CD4-positive, alpha-beta T cell treated with Interferon gamma for 1 hour (primary cell): ENCODE results near the gene EBF3.

Experiments
- DNase-seq: peaks from one replicate; pipeline ENCODE4 v3.0.0-alpha.2; 2020

The EBF3 gene

GRCh38 chr10:129942936-129943715 lies 20.9 kb downstream of the EBF3 start:
- DNase-seq = no peak

GRCh38 chr10:129942391-129942790 lies 21.7 kb downstream of the EBF3 start:
- DNase-seq = no peak

GRCh38 chr10:129942019-129942277 lies 22.1 kb downstream of the EBF3 start:
- DNase-seq = no peak

DNA sequence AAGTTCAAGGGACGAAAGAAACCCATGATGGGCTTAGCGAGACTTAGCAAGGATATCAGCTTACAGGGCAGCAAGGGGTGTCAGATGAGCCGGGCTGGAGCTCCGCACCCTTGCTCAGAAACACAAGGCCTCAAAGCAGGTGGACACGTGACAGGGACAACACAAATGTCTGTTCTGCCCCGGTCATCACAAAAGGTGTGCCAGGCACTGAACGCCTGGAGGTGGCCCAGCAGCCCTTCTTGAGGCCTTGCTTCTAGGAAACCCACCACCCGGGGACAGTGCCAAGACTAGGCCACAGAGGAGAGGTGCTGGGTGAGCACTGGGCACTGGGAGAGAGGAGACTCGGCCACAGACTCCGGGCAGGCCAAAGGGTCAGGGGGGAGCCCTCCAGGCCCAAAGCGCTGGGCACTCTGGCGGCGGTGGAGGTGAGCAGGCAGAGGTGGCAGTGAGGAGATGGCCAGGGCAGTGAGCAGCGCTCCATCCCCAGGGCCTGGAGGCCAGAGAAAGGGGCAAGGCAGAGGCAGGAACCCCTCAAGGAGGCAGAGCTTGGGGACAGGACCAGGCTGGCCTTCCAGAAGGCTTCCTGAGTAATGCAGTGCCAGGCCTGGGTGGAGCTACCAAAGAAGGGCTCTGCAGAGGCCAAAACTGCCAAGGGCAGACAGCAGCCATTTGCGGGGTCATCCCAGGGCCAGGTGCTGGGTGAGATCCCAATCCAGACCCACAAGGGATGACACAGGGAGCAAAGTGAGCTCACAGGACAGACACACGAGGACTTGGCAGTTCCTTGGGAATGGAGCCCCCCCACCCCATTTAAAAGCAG lies 22.7 kb downstream of the EBF3 start:
- DNase-seq = no peak

GRCh38 chr10:129940617-129941198 lies 23.4 kb downstream of the EBF3 start:
- no peak for DNase-seq

- no peak for DNase-seq
These were observed 24.4 kb downstream of the EBF3 start for GRCh38 chr10:129939416-129940275.

- no peak for DNase-seq
These were observed 25.6 kb downstream of the EBF3 start for GRCh38 chr10:129938460-129938859.

DNA sequence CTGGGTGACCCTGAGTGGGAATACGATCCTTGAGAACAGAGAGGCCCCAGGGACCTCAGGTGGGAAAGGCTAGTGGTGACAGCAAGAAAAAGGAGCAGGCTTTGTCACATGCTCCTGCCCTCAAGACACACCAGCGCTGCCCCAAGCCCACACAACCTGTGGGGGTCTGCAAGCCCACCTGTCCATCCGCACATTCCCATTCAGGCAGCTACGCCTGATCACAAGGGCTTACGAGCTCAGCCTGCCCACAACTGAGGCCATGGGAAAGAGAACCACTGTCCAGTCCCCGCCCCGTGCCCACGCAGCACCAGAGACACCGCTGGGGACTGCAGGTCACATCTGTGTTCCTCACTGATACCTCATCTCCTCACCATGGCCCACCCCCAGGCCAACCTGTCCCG lies 26.7 kb downstream of the EBF3 start:
- no peak for DNase-seq

- no peak for DNase-seq
These were observed 27.2 kb downstream of the EBF3 start for GRCh38 chr10:129936923-129937300.

GRCh38 chr10:129936266-129936922 lies 27.7 kb downstream of the EBF3 start:
- no peak for DNase-seq

- DNase-seq = no peak
These were observed 28.3 kb downstream of the EBF3 start for GRCh38 chr10:129935867-129936152.

- no peak for DNase-seq
These were observed 28.8 kb downstream of the EBF3 start for GRCh38 chr10:129935102-129935866.

GRCh38 chr10:129934196-129934925 lies 29.7 kb downstream of the EBF3 start:
- no peak for DNase-seq

DNA sequence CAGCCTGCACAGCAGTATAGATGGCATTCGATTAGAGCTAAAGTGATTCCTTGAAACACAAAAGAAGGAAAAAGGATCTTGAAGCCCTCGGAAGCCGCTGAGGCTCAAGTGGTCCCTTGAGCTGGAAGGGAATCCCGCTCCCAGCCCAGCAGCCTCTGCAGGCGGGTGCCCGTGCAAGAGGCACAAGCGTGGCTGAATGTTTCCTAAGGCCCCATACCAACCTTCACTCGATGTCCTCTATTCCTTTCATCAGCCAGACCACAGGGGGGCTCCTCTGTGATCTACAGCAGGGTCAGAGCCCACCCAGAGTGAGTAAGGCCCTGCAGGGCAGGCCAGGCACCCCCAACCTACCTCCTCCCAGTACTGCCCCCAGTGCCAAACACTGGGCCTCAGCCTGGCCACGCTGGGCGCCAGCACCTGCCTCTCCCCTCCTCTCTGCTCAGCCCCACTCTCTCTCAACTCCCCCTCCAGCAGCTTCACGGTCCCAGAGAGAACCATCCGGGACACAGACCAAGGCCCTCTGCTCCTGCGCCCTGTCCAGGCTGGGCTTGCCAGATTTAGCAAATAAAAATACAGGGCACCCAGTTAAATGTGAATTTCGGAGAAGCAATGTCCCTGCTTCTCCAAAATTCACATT lies 30.5 kb downstream of the EBF3 start:
- no peak for DNase-seq

DNA sequence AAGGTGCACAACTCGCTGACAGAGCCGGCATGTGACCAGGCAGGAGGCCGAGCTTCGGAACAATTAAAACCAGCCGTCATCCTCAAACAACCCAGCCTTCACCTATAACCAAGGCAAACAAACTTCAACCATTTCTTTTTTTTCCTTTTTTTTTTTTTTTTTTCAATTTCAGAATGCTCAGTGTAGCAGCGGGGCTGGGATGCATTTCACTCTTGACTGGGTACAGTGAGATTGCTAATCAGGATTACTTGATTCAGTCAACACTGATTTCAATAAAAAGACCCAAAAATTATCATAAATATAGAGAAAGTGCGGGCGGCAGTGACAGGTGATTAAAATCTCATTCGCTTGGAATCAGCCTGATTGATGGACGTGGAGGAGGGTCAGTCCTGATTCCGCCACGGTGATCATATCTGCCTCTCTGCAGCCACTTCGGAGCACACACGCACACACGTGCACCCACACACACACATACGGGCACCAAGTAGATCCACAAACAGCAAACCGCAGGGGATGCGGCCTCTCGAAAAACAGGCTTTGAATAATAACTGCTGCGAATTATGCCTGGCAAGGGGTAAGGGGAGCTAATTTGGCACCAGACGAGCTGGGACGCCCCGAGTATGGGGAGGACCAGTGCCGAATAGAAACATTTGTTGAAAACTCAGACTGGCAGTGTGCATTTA lies 31.2 kb downstream of the EBF3 start:
- DNase-seq = no peak

GRCh38 chr10:129932182-129932581 lies 31.9 kb downstream of the EBF3 start:
- DNase-seq = no peak

- no peak for DNase-seq
These were observed 34.5 kb downstream of the EBF3 start for GRCh38 chr10:129929343-129930292.

- DNase-seq = no peak
These were observed 36.5 kb downstream of the EBF3 start for GRCh38 chr10:129927351-129928120.
